Stimulated activated naive B cell treated with anti-CD40 and anti-IgM and Interleukin-4, amounts not matched to agents 10 μg/mL and 1 μg/mL and 100 μg/mL, for 72 hours (primary cell): ENCODE results near the gene TRABD2B.
"Not testable (repeated sequence)": the region's sequence is repeated elsewhere in the genome, so short reads cannot be mapped to it uniquely, and the experiment has no call there.

Source experiments
- ATAC-seq, 2 donors: fragments of 150-1000 bp; cut with Tn5 transposase; replicated peaks; 2 replicates each; pipeline ENCODE4 v1.10.0; 2021; ENCODE audit warnings: moderate library complexity in 1 of 2
- DNase-seq: peaks from one replicate; pipeline ENCODE4 v3.0.0; 2021
- H3K27ac Mint-ChIP-seq: one replicate; pipeline ENCODE4 v1.8.0; 2022; ENCODE audit warnings: mild to moderate bottlenecking, mixed read lengths
- H3K27me3 Mint-ChIP-seq, 2 donors: one replicate each; pipeline ENCODE4 v1.8.0; 2022; ENCODE audit warnings: mixed read lengths in 2 of 2
- H3K36me3 Mint-ChIP-seq, 2 donors: one replicate each; pipeline ENCODE4 v1.8.0; 2022; ENCODE audit warnings: mixed read lengths in 2 of 2, mild to moderate bottlenecking in 1 of 2
- H3K4me1 Mint-ChIP-seq, 2 donors: one replicate each; pipeline ENCODE4 v1.8.0; 2022; ENCODE audit warnings: mixed read lengths in 2 of 2, mild to moderate bottlenecking in 1 of 2
- H3K4me3 Mint-ChIP-seq, 2 donors: one replicate each; pipeline ENCODE4 v1.8.0; 2022; ENCODE audit warnings: mild to moderate bottlenecking in 2 of 2, mixed read lengths in 2 of 2, moderate library complexity in 1 of 2
- H3K9me3 Mint-ChIP-seq, 2 donors: one replicate each; pipeline ENCODE4 v1.8.0; 2022; ENCODE audit warnings: mixed read lengths in 2 of 2, mild to moderate bottlenecking in 1 of 2

Gene TRABD2B

DNA sequence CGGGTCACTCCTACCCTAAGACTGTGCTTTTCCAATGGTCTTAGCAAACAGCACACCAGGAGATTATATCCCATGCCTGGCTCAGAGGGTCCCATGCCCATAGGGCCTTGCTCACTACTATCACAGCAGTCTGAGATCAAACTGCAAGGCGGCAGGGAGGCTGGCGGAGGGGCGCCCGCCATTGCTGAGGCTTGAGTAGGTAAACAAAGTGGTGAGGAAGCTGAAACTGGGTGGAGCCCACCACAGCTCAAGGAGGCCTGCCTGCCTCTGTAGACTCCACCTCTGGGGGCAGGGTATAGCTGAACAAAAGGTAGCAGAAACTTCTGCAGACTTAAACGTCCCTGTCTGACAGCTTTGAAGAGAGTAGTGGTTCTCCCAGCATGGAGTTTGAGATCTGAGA, 40.7 kb downstream of the TRABD2B start:
- not testable (repeated sequence) for H3K36me3 Mint-ChIP-seq, H3K4me1 Mint-ChIP-seq, H3K27ac Mint-ChIP-seq, DNase-seq, H3K4me3 Mint-ChIP-seq, ATAC-seq, H3K9me3 Mint-ChIP-seq
- peaks cover 21 to 30% of the 10 kb centered on the region in 2 donors for H3K27me3 Mint-ChIP-seq

DNA sequence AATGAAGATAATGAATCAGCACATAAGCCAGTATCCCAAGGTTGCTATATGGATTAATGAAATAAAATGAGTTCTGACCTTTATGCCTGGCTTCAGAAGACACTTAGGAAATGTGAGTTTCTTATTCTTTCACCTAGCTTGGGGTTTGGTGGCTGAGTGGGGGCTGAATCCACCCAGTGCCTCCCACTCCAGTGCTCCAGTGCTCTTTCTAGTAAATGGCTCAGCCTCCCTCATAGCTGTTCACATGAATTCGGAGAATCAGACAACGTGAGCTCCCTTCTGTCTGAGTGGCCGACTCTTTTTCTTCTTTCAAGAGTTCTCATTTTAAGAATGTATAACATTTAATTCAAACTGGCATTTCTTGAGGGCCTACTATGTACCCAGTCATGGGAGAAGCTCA, 43.5 kb downstream of the TRABD2B start:
- DNase-seq, result no peak
- H3K36me3 Mint-ChIP-seq, result no peaks in the 10 kb centered on the region
- H3K4me3 Mint-ChIP-seq, result no peak overlapping the region
- H3K27ac Mint-ChIP-seq, result no peak overlapping the region
- H3K9me3 Mint-ChIP-seq, result no peaks in the 10 kb centered on the region
- H3K27me3 Mint-ChIP-seq, result peaks cover 16 to 29% of the 10 kb centered on the region in 2 donors
- ATAC-seq, result no peak
- H3K4me1 Mint-ChIP-seq, result no peaks in the 10 kb centered on the region

DNA sequence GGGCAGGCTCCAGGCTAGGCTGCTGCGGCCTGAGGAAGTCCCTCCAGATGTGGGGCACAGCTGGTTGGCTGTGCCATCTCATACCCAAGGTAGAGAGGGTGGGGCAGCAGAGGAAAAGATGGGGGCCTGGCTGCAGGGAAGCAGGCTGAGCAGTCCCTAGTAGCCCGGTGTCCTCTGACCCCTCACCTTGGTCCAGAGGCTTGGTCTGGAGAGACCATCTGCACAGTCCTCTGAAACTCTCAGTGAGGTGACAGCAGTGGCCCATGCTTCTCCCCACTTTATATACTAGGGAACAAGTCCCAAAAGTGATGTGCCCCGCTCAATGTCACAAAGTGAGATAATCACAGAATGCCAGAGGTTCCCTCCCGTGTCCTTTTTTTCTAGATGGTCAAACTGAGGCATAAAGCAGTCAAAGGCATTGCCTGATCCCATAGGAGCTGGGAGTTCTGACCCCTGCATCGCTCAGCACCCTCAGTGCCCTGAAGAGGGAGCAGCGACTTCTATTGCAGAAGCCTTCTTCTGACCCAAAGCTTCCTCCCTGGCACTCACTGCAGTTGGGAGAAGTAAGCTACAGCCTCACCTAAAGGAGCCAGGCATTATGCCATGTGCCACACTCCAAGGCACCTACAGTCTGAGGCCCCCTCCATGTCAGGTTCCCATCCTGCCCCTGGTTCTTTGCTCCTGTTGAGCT, 45.5 kb downstream of the TRABD2B start:
- H3K27me3 Mint-ChIP-seq, result peaks cover 18 to 31% of the 10 kb centered on the region in 2 donors
- DNase-seq (no peak), ATAC-seq (no peak)
- H3K4me3 Mint-ChIP-seq, result no peak overlapping the region
- no peak overlapping the region for H3K27ac Mint-ChIP-seq
- H3K9me3 Mint-ChIP-seq, result no peaks in the 10 kb centered on the region
- H3K4me1 Mint-ChIP-seq, result no peaks in the 10 kb centered on the region
- H3K36me3 Mint-ChIP-seq, result no peaks in the 10 kb centered on the region

DNA sequence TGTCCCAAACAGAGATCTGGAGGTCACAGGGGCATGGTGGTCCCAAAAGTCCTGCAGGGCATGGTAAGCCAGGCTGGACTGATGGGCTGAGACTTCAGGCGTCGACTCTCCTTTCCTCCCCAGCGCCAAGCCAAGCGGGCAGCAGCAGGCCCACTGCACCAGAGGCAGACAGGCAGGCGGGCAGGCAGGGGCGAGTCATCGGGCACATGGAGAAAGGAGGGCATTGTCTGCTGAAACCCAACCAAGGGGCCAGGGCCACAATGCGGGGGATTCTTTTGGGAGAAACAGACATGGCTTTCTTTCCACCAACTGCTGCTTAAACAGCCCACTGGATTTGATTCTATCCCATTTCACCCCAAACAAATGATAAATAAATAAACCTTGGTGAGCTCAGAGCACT, 46.2 kb downstream of the TRABD2B start:
- no peak for ATAC-seq
- Mint-ChIP-seq H3K36me3 (no peaks in the 10 kb centered on the region), H3K4me1 (no peaks in the 10 kb centered on the region), H3K9me3 (no peaks in the 10 kb centered on the region), H3K27ac (no peak overlapping the region), H3K4me3 (no peak overlapping the region), H3K27me3 (peaks cover 18 to 31% of the 10 kb centered on the region in 2 donors)
- no peak for DNase-seq

DNA sequence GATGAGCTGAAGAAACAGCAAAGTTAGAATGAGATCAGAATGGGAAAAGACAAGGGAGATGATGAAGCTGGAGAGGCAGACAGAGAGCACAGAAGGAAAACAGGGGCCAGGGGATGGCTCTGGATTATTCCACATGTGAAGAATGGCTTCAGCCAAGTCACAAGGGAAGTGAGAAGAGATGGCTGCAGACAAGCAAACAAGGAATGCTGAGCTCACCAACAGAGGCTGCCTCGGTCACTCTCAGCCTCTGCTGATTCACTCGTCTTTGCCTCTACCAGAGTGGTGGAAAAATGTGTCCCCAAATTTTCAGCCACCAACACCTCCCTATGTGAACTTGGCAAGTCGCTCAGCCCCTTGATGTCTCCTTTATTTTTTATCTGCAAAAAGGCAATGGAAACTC, 46.7 kb downstream of the TRABD2B start:
- Mint-ChIP-seq H3K4me3 (no peak overlapping the region), H3K27me3 (peaks cover 16 to 28% of the 10 kb centered on the region in 2 donors), H3K4me1 (no peaks in the 10 kb centered on the region), H3K27ac (no peak overlapping the region), H3K9me3 (no peaks in the 10 kb centered on the region), H3K36me3 (no peaks in the 10 kb centered on the region)
- DNase-seq (no peak), ATAC-seq (no peak)

DNA sequence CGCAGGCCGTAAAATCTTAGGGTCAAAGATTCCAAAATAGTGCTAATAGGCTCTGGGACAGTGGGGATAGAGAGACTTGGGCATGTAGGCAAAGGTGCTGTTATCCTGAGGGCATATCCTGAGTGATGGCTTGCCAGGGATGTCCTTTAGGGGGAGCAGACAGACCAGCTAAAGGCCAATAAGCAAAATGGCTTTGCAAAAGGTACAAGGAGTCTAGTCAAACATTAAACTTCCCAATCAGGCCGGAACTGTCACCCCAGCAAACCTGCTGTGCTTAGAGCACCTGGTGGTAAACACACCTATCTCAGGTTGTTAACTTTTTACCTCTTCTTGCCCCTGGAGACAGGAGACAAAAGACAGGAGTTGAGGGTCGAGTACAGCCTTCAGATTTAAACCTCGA, 49.1 kb downstream of the TRABD2B start:
- H3K27ac Mint-ChIP-seq, result no peak overlapping the region
- DNase-seq, result no peak
- no peaks in the 10 kb centered on the region for H3K4me1 Mint-ChIP-seq
- no peaks in the 10 kb centered on the region for H3K9me3 Mint-ChIP-seq
- peaks cover 15 to 26% of the 10 kb centered on the region in 2 donors for H3K27me3 Mint-ChIP-seq
- H3K36me3 Mint-ChIP-seq, result no peaks in the 10 kb centered on the region
- no peak overlapping the region for H3K4me3 Mint-ChIP-seq
- ATAC-seq, result no peak

DNA sequence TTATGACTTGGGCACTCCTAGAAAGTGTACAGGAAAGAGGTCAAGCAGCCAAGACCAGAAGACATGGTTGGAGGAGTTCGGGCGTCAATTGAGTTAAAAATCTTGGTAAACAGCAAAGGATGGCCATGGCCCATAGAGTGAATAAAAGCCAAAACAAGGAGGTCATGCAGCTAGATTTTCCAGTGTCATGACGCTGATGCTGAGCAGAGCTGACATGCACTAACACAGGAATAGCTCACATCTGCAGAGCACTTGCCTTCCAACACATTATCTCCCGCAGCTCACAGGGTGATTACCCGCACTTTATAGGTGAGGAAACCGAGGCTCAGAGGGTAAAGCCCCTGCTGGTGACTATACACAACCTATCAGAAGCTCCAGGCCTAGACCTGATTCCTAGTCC, 49.7 kb downstream of the TRABD2B start:
- no peak for ATAC-seq
- Mint-ChIP-seq H3K4me3 (no peak overlapping the region), H3K9me3 (no peaks in the 10 kb centered on the region), H3K27me3 (peaks cover 13 to 26% of the 10 kb centered on the region in 2 donors), H3K4me1 (no peaks in the 10 kb centered on the region), H3K36me3 (no peaks in the 10 kb centered on the region), H3K27ac (no peak overlapping the region)
- no peak for DNase-seq

DNA sequence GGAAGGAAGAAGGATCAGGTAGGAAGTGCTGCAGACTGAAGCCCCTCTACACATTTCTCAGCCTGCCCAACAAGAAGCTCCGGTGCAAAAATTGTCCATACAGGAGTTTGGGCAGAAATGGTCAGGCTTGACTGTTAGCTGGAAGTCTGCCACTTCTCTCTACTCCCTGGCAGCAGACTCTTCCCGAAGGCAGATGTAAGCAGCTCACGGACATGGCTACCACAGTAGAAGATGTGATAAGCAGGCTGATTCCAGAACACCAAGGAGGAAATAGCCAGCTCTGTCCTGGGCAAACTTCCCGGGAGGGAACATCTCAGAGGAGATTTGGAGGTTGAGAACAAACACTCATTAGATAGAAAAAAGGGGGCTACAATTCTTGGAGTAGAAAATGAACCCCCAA, 52.6 kb downstream of the TRABD2B start:
- Mint-ChIP-seq H3K27me3 (peaks cover 21 to 25% of the 10 kb centered on the region in 2 donors), H3K36me3 (no peaks in the 10 kb centered on the region), H3K4me1 (no peaks in the 10 kb centered on the region), H3K9me3 (no peaks in the 10 kb centered on the region), H3K4me3 (no peak overlapping the region), H3K27ac (no peak overlapping the region)
- DNase-seq (no peak), ATAC-seq (no peak)

DNA sequence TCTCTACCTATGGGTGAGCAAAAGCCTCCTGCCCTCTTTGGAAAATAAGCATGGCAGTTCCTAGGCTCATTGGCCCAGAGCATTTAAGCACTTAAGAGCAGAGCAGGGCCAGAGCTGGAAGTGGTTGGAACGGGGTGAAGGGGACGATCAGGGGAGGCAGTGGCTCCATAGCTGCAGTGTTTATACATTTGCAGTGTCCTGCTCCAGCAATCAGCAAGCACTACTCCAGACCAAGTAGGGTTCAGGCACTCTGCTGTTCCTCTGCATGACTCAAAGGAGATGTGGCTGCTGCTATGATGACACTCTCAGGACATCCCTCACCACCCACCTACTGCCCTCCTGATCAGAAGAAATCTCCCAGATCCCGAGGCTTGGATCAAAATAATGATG, 55.0 kb downstream of the TRABD2B start:
- Mint-ChIP-seq H3K27ac (no peak overlapping the region), H3K4me1 (no peaks in the 10 kb centered on the region), H3K4me3 (no peak overlapping the region), H3K27me3 (peaks cover 21 to 26% of the 10 kb centered on the region in 2 donors), H3K36me3 (no peaks in the 10 kb centered on the region), H3K9me3 (no peaks in the 10 kb centered on the region)
- DNase-seq (no peak), ATAC-seq (no peak)

DNA sequence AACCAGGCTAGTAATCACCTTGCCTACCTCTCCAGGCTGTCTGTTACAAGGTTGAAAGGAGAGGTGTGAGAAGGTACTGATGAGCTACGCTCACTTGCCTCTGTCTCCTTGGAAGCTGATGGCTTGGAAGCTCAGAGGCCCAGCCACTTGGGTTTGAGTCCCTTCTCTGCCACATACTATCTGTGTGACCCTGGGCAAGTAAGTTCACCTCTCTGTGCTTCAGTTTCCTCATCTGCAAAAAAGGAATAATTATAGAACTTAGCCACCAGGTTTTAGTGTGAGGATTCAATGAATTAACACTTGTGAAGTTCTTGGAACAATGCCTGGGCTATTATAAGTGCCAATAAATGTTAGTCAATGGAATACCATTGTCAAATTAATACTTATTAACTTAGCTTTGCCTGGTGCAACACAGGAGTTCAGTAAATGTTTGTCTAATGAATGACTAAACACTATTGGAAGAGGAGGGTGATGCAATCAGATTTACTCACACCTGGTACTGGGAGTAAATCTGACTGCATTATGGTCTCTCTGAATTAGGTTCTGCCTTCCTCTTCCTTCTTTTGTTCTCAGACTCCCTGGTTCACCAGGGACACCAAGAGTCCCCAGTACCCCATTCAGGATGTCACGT, 55.5 kb downstream of the TRABD2B start:
- ATAC-seq (no peak), DNase-seq (no peak)
- Mint-ChIP-seq H3K9me3 (no peaks in the 10 kb centered on the region), H3K36me3 (no peaks in the 10 kb centered on the region), H3K27me3 (peaks cover 21 to 26% of the 10 kb centered on the region in 2 donors), H3K4me3 (no peak overlapping the region), H3K4me1 (no peaks in the 10 kb centered on the region), H3K27ac (no peak overlapping the region)

DNA sequence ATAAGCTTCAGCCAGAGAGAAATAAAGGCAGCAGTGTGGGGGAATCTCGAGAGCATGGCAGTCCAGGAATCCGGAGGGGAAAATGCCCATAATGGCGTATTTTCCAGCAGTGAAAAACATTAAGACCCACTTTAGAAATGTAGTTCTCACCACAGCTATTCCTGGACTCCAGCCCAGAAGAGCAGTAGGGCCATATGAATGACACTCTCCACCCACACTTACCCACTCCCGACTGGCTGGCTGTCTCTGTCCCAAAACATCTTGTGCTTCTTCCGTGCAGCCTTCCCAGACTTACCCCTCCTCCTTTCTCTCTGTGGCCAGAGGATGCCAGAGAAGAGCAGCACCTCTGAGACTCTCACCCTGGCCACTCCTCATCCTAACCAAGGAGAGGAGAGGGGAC, 56.4 kb downstream of the TRABD2B start:
- H3K9me3 Mint-ChIP-seq, result no peaks in the 10 kb centered on the region
- no peaks in the 10 kb centered on the region for H3K4me1 Mint-ChIP-seq

DNA sequence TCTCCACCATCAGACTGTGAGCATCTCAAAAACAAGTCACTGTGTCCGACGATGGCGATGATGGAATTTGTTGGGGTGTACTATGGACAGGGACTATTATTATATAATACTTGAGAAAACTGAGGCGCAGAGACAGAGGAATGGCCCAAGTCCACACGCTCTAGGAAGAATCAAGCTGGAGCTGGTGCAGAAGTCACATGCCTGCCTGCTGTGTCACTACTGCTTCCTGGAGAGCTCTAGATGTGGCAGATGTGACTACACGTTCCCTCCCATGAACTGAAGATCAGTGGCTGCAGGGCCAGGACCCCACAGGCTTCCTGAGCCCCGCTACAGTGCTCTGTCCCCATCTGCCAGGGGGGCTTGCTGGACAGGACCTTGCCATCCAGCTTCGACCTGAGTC, 56.9 kb downstream of the TRABD2B start:
- H3K4me1 Mint-ChIP-seq, result no peaks in the 10 kb centered on the region
- H3K4me3 Mint-ChIP-seq, result no peak overlapping the region
- ATAC-seq (no peak), DNase-seq (no peak)
- no peaks in the 10 kb centered on the region for H3K36me3 Mint-ChIP-seq
- peaks cover 21 to 26% of the 10 kb centered on the region in 2 donors for H3K27me3 Mint-ChIP-seq
- no peaks in the 10 kb centered on the region for H3K9me3 Mint-ChIP-seq
- no peak overlapping the region for H3K27ac Mint-ChIP-seq

More for the DNA sequence above, 56.4 kb downstream of the TRABD2B start:
- DNase-seq (no peak), ATAC-seq (no peak)
- Mint-ChIP-seq H3K27me3 (peaks cover 21 to 26% of the 10 kb centered on the region in 2 donors), H3K4me3 (no peak overlapping the region), H3K36me3 (no peaks in the 10 kb centered on the region), H3K27ac (no peak overlapping the region)

DNA sequence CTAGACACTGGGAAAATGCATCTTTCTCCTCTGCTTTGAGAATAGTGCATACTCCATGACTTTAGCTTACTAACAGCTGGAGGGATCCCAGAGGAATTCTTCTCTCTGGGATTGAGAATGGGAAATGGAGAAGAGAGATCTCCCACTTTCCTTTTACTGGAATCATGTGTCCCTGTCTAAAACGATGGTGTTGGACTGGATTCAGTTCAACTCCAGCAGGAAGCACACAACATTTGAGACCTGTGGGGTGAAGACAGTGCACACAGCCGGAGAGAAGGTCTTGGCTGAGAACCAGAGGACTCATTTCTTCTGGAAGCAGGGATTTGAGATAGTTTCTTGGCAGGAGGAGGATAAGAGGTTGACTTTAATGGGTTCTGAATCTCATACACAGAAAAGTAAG, 58.7 kb downstream of the TRABD2B start:
- Mint-ChIP-seq H3K27ac (no peak overlapping the region), H3K27me3 (peaks cover 10 to 20% of the 10 kb centered on the region in 2 donors)

DNA sequence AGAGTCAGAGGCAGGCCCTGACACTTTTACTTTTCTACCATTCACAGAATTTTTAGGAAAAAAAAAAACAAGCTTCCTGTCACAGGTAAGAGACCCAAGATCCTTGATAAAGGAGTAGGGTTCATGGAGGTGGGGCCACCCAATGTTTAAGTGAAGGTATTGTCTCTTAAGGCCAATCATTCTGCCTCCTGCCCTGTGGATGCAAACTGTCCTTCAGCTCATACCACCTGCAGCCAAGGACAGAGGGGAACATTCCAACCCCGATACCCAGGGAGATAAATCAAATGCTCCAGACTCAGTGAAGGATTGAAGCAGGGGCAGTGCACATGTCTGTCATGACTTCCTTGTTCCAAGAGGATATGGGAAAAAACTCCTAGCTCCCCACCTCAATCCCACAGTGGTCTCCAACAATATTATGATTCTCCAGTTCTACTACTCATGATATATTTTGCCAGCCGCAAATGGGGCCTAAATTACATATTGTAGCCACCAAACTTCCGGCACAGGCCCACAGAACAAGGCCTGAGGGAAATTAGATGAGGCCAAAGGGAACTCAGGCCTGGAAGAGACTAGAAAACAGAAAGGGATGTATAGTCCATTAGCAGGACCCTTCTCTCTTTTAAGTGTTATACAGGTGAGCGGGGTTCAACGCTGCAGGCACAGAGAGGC, 59.5 kb downstream of the TRABD2B start:
- no peak for ATAC-seq
- H3K4me1 Mint-ChIP-seq, result no peaks in the 10 kb centered on the region
- no peak overlapping the region for H3K27ac Mint-ChIP-seq
- peaks cover 13 to 20% of the 10 kb centered on the region in 2 donors for H3K27me3 Mint-ChIP-seq
- H3K9me3 Mint-ChIP-seq, result no peaks in the 10 kb centered on the region
- no peak overlapping the region for H3K4me3 Mint-ChIP-seq
- no peaks in the 10 kb centered on the region for H3K36me3 Mint-ChIP-seq
- DNase-seq, result no peak

More for the DNA sequence above, 58.7 kb downstream of the TRABD2B start:
- Mint-ChIP-seq H3K36me3 (no peaks in the 10 kb centered on the region), H3K4me1 (no peaks in the 10 kb centered on the region), H3K9me3 (no peaks in the 10 kb centered on the region), H3K4me3 (no peak overlapping the region)
- DNase-seq (no peak), ATAC-seq (no peak)
